HG03460 (cell line): ENCODE results near the gene FAM237B.

Experiments used
- ATAC-seq: cut with Tn5 transposase; IDR thresholded peaks from one replicate; pipeline ENCODE4 v1.9.1; 2021; ENCODE audit not compliant: unreplicated experiment

The FAM237B gene

DNA sequence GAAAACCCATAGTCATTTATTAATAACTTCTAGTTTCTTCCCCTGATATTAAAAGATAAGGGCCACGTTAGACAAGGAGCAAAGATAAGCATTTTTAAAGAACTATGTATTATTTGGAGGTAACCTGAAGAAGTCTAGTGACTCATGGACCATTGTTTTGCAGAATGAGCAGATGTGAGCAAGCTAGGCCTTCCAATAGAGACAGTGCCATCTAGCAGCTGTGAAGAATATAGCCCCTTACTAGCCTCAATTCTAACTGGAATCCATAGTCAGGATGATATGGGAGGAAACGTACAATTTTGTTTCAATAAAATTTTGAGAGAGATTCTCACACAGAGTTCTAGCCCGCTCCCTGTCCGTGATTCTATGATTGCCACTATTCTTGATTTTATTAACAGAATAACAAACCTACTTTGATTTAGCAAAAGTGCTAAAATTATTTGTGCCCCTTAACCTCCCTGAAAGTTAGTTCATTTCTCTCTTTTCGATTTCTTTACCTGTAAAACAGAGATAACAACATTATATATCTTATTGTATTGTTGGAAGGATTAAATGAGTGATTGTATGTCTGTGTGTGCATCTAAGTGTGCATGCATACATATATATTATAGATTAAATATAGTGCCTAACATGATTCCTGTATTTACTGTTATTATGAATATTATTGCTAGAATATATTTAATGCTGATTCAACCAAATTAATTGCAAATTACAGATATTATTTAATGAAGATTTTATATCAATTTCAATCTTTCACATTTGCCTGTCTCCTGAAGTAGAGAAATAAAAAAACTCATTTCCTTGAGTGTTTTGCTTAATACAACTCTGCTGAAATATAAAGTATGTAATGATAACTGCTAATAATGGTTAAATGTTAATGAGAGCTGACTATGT is 22.7 kb downstream of the FAM237B start:
- peak; percentile 79 for ATAC-seq

GRCh38 chr7:90290244-90291113 is 30.6 kb downstream of the FAM237B start:
- ATAC-seq: no peak

GRCh38 chr7:90288154-90288553 is 33.0 kb downstream of the FAM237B start:
- ATAC-seq: no peak

DNA sequence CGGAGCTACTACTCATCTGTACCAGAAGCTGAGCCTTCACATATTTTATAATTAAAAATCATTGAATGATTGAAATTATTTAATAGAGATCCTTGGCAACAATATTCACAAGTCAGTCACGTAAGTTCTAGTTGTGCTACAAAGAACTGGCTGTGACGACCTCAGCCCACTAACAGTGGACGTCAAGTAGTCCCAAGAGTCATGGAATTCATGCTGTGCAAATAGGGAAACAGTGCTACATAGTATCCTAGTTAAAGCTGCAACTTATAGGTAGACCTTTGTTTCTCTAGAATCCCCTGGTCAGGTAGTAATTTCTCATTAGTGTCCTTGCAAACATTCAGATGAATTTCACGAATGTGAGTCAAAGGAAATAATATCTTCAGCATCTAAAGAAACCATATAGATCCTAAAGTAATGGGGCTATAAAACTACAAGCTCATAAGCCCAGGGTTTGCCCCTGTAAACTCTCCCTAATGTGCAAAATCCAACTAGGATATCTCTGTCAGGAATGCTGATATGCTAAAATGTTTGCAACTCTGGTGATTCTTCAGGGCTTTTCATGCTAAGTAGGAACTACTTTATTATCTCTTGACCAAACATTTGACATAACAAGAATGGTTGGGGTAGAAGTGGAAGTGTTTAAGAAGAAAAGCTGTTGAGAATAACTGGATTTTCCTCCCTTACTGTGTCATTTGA is 44.9 kb downstream of the FAM237B start:
- ATAC-seq: no peak

- no peak for ATAC-seq
Observed at GRCh38 chr7:90274161-90274560, 46.9 kb downstream of the FAM237B start.

DNA sequence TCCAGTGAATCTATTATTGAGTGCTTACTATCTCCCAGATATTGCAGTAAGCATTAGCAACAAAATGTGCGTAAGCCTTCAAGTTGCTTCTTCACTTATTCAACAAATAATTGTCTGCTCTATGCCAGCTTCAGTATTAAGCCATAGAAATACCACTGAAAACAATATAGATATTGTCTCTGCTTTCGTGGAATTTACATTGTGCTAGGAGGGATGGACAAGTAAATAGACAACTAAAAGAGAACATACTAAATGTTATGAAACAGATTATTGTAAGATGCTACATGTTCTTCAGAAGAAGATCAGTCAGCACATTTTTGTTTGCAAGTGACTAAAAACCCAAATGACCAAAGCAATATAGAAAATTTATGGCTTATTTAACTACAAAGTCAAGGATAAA is 48.9 kb downstream of the FAM237B start:
- no peak for ATAC-seq

DNA sequence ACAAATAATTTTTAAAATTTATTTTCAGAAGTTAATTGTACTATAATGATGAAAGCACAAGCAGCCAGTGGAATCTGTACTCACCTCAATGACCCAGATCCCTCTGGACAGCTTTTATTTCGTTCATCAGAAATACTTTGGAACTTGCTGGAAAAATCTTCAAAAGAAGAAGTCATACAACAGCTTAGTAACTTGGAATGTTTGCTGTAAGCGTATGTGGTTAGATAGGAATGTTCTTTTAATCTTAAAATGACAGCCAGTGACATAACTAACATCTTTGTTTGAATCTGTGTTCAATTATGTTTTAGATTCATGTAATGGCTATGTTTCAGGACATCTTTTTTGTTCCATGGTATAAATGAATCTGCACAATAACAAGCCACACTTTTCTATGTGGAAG is 49.4 kb downstream of the FAM237B start:
- no peak for ATAC-seq

DNA sequence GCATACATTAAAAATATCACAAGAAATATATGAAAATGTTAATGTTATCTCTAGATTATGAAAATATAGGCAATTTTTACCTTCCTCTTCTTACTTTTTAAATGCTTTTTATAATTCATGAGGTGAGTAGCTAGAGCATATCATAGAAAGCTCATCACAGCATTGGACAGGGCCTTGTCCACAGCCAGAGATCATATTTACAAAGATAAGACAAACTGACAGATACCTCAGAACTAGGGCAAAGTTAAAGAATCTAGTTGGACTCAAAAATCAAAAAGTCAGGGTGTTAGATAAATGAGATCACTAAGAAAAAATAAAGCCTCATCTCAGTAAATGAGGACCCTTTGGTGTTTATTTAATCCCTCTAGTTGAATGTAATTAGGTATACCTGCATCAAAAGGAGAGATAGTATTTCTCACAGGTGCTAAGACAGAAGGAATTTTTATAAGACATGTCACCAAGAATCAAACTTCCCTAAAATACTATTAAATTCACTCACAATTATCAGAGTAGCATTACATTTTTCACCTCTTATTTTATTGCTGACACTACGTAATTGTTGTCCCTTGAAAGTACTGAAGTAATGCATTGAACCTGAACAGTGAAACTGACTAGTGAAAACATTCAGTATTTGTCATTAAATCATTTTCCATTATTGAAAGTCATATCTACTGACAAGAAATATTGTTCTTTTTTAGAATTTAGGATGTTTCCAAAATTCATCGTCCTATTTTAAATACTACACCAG is 50.5 kb downstream of the FAM237B start:
- no peak for ATAC-seq

GRCh38 chr7:90269163-90269562 is 51.9 kb downstream of the FAM237B start:
- no peak for ATAC-seq

GRCh38 chr7:90267263-90267858 is 53.7 kb downstream of the FAM237B start:
- ATAC-seq: no peak

- ATAC-seq: no peak
Observed at GRCh38 chr7:90266808-90267207, 54.3 kb downstream of the FAM237B start.
